Ramos (cell line): ENCODE data around the gene SLC12A2.

ENCODE experiments used
- in situ Hi-C: fragments of 300-500 bp; cut with MboI; formaldehyde crosslinking; loops from one replicate; pipeline ENCODE4 v1.14.3; 2022; ENCODE audit warnings: low sequenced_read_pairs; ENCODE audit not compliant: unreplicated experiment

Gene SLC12A2

GRCh38 chr5:128083033-128083810 is at the start of gene SLC12A2:
Gene SLC12A2 (plus strand): TSS chr5:128083766. CDS start chr5:128083955, 189 bp downstream.
- in situ Hi-C loops = no loop called here

DNA sequence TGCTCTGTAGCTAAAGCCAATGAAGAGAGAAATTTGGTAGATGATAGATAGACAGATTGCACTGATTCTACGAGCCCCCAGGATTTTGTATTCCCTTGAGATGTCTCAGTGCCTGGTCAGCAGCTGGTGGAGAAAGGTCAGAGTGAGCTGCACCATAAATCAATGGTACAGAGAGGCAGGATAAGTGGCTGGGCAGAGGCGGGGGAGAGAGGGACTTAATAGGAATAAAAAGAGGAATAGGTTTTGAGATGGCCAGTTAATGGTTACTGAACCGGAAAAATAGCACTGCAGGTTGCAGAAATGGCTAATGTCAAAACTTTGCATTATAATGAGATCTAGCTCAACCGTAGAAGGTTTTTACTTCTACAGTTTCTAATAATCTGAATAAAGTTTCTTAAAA is 47.9 kb upstream of the SLC12A2 start:
- in situ Hi-C loops = no loop called here

DNA sequence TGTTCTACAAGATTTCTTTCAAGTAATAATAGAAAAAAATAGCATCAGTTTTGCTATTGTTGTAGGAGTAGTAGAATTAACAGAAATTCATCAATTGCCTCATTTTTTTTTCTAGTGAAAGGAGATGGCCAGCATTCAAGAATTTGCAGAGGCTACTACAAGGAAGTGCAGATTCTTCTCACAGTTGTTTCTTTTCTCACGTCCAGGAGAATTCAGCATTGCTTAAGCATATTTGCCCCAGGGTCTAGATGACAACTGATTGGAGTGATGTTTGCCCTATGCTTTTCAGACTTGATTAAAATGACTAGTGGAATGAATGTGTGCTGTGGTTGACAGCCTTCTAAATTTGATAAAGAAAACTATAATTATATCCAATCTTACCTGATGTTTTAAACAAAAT is 46.6 kb upstream of the SLC12A2 start:
- in situ Hi-C loops = no loop called here

DNA sequence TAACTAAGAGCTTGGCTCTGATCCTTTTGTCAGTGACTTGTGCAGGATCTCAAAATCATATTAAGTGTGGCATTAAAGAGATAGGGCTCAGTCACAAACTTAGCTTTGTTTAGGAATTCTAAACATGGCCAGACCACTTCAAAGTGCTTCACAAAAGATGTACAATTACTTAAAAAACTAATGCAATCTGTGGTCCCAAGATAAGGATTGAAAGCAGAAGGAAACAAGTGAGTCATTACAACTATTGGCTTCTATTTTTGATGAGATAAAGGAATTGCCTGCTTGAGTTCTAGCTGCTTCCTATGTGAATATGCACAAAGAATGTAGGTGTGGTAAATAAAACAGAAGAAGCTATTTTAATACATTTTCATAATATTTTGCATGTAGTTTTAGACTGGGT is 44.9 kb upstream of the SLC12A2 start:
- in situ Hi-C loops = no loop called here

- in situ Hi-C loops = no loop called here
These were observed 42.6 kb upstream of the SLC12A2 start for GRCh38 chr5:128040927-128041326.

- in situ Hi-C loops = no loop called here
These were observed 30.8 kb upstream of the SLC12A2 start for GRCh38 chr5:128052780-128053179.

- in situ Hi-C loops = no loop called here
These were observed 30.1 kb upstream of the SLC12A2 start for GRCh38 chr5:128053291-128053954.

DNA sequence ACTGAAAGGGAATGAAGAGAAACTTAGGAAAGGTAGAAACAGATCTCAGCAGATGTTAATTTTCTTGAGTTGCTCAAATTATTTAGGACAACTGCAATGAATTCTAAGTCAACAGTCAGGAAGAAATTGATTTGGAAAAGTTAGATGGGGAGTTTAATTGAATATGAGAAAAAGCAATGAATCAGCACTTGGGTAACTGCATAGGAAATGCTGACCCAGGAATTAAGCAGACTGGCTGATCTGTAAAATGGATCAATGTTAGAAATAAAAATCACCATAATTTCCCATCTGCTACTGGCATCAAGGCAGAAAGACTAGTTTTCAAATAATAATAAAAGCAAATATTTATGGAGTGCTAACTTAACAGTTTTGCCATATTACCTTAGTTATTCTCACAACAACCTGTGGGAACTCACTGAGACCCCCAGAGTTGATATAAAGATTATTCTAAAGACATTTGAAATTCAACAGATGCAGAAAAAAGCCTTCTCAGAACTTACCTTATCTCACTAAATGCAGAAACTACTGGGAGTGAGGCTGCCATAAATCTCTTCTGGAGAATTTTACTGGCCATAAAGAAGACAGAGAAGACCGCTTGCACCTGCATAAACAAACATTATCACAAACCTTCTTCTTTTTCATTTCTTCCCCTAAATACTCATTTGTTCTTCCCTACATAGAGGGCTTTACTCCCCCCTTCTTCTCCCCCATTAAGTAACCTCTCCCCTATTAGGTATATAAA is 22.8 kb upstream of the SLC12A2 start:
- in situ Hi-C loops = no loop called here

- in situ Hi-C loops = no loop called here
These were observed 21.3 kb upstream of the SLC12A2 start for GRCh38 chr5:128062172-128062746.

DNA sequence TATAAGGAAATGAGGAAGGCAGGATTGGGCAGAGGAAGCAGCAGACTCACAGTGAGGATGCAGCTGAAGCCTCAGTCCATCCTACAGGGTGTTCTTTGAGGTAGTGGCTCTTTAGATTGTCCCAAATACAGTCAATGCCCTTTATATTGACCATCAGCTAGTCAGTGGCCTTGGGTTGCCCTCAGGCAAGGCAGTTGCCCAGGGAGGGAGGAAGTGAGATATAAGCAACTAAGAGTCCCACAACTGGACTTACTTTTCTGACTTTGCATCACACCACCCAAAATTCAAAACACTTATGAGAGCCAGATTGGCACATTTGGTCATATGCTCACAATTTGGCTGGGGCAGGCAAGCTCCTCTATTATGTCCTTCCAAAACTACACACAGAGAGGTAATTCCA is 9.4 kb upstream of the SLC12A2 start:
- in situ Hi-C loops = no loop called here

DNA sequence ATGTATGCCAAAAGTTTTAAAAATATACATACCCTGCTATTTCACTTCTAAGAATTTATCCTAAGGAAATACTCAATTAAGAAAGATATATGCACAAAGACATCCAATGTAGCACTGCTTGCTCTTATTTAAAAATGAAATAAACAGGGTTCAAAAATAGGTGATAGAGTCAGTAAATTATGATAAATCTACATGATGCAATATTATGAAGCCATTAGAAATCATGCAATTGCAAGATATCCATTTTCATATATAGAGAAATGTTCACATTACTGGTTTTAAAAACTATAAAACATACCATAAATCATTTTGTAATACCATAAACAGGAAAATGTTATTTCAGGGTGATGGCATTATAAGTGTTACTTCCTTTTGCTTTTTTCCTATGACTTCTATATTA is 8.6 kb upstream of the SLC12A2 start:
- in situ Hi-C loops = no loop called here

GRCh38 chr5:128077526-128077925 is 6.0 kb upstream of the SLC12A2 start:
- in situ Hi-C loops = no loop called here

DNA sequence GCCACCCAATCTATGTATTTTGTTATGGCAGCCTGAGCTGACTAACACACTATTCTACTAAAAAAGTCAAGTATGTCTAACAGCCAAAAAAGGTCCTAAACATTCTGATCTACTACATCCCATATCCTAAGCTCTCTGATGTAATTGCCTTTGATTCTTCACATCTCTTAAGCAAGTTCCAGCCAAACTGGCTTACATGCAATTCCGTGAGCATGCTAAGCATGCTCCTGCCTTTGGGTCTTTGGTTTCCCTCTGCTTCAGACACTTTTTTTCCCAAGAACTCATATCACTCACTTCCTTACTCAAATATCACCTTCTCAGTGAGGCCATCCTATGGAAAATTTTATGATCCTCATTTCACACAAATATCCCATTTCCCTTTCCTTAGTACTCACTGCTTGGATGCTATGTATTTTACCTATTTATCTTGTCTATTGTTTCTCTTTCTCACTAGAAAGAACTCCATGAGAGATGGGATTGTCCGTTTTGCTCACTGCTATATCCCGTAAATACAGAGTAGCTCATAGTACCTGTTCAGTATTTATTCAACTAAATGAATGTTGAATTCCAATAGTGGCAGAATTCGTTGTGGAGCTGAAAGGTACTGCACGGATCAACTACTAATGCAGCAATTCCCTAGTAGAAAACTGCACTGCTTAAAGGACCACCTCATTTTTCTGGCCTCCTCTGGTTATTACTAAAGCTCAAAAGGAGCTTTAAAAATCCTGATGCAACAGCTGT is 2.3 kb upstream of the SLC12A2 start:
- in situ Hi-C loops = no loop called here

DNA sequence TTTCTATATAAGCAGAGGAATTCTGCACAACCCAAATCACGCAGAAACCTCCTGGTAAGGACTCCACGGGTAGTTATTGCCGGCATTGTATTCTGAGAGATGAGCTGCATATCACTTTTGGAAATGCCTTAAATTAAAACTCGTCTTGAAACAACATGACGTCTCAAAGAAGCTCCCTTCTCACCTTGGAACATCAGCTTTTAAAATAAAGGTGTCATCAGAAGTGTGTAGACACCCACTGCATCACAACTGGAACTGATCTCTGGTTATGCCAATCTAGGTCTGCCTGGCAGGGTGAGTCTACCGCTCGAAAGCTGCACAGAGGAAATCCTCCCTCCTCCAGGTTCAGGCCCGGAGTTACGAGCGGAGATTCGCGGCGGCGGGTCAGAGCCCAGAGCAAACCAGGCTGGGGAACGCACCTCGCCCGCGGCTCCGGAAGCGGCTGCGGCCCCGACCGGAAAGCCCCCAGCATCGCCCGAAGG is 974 bp upstream of the SLC12A2 start:
- in situ Hi-C loops = no loop called here

GRCh38 chr5:128083811-128084227 is 253 bp downstream of the SLC12A2 start:
- in situ Hi-C loops = no loop called here

- in situ Hi-C loops = no loop called here
These were observed 932 bp downstream of the SLC12A2 start for GRCh38 chr5:128084228-128085167.

DNA sequence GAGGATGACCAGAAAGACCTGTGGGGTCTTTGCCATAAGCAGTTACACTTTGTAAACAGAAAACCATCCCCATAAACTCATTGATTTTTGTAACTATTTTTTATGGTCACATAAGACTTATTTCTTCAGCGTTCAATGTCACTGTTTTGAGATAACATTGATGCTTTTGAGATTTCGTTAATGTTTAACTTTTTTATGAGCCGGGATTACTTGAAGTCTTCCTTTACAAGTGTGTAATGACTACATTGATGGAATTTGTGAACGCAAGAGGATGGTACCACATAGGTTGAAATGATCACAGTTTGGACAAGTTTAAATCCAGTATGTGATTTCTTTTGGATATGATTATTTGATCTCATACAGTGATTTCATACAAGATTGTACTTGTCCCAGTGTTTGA is 1.8 kb downstream of the SLC12A2 start:
- in situ Hi-C loops = no loop called here

DNA sequence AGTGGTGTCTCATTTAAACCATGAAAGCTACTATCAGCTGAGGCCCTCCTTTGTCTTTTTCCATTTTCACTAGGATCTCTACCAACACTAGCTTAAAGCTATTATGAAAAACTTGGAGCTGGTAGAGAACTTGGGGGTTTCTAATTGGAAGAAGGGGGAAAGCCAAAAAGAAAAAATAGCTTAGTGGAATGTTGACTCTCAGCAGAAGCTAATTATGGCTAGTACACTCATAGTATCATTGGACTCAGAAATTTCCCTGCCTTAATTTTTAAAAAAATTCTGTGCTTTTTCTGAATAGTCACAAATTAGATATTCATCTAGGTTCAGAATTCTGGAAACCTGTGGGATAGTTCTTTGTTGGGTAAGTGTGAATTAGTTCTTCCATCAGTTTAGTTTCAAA is 8.0 kb downstream of the SLC12A2 start:
- in situ Hi-C loops = no loop called here

- in situ Hi-C loops = no loop called here
These were observed 8.6 kb downstream of the SLC12A2 start for GRCh38 chr5:128092144-128092543.
